ENCODE measurements around the gene NMB.

Gene NMB

DNA sequence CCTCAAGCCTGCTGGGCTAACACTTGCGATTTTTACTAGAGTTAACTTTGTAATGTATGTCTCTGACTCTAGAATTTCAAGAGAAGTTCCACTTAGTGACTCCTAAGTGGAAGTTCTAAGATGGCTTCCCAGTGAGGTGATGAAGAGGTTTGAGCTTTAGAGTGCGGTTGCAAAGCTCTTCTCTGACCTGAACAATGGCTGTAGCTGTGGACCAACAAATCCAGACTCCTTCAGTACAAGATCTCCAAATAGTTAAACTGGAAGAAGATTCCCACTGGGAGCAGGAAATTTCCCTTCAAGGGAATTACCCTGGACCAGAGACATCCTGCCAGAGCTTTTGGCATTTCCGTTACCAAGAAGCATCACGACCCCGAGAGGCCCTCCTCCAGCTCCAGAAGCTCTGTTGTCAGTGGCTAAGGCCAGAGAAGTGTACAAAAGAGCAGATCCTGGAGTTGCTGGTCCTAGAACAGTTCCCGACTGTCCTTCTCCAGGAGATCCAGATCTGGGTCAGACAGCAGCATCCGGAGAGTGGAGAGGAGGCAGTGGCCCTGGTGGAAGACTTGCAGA, 26.2 kb downstream of the NMB start (continued):
- TF ChIP-seq, protein P1, sequence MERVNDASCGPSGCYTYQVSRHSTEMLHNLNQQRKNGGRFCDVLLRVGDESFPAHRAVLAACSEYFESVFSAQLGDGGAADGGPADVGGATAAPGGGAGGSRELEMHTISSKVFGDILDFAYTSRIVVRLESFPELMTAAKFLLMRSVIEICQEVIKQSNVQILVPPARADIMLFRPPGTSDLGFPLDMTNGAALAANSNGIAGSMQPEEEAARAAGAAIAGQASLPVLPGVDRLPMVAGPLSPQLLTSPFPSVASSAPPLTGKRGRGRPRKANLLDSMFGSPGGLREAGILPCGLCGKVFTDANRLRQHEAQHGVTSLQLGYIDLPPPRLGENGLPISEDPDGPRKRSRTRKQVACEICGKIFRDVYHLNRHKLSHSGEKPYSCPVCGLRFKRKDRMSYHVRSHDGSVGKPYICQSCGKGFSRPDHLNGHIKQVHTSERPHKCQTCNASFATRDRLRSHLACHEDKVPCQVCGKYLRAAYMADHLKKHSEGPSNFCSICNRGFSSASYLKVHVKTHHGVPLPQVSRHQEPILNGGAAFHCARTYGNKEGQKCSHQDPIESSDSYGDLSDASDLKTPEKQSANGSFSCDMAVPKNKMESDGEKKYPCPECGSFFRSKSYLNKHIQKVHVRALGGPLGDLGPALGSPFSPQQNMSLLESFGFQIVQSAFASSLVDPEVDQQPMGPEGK (CRISPR knock-in tag; IDR thresholded peaks at IDR 0.05; ENCODE audit: borderline replicate concordance) = no peak
- TF ChIP-seq TCF4 (CRISPR knock-in tag; IDR thresholded peaks at IDR 0.05; ENCODE audit: borderline replicate concordance) = no peak
- no peak for TF ChIP-seq TOX (CRISPR knock-in tag; IDR thresholded peaks at IDR 0.05; ENCODE audit: borderline replicate concordance)
- TF ChIP-seq ZNF565 (CRISPR knock-in tag; conservative IDR thresholded peaks at IDR 0.05; ENCODE audit: low read depth) = no peak

DNA sequence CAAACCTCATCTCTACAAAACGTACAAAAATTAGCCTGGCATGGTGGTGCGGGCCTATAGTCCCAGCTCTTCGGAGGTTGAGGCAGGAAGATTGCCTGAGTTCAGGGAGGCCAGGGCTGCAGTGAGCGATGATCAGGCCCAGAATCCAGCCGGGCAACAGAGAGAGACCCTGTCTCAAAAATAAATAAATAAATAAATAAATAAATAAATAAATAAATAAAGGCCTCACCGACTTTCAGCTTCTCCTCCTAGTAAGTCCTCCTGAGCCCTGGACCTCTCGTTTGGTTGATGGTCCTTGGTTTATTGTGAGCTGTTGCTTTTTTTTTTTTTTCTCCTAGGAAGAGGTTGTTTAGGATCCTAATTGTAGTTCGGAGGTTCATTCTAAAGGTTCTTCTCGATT, 29.0 kb downstream of the NMB start:
- ATAC-seq = no peak
- no peak for TF ChIP-seq ISL1 (CRISPR knock-in tag; IDR thresholded peaks at IDR 0.05)
- no peak for TF ChIP-seq ZNF565 (CRISPR knock-in tag; conservative IDR thresholded peaks at IDR 0.05; ENCODE audit: low read depth)
- TF ChIP-seq BACH2 (CRISPR knock-in tag; IDR thresholded peaks at IDR 0.05; ENCODE audit: borderline replicate concordance) = no peak
- no peak for TF ChIP-seq RARB (CRISPR knock-in tag; IDR thresholded peaks at IDR 0.05)
- TF ChIP-seq CSDC2 (CRISPR knock-in tag; IDR thresholded peaks at IDR 0.05) = no peak
- no peak for TF ChIP-seq OSR1 (CRISPR knock-in tag; IDR thresholded peaks at IDR 0.05)
- TF ChIP-seq, protein P2, sequence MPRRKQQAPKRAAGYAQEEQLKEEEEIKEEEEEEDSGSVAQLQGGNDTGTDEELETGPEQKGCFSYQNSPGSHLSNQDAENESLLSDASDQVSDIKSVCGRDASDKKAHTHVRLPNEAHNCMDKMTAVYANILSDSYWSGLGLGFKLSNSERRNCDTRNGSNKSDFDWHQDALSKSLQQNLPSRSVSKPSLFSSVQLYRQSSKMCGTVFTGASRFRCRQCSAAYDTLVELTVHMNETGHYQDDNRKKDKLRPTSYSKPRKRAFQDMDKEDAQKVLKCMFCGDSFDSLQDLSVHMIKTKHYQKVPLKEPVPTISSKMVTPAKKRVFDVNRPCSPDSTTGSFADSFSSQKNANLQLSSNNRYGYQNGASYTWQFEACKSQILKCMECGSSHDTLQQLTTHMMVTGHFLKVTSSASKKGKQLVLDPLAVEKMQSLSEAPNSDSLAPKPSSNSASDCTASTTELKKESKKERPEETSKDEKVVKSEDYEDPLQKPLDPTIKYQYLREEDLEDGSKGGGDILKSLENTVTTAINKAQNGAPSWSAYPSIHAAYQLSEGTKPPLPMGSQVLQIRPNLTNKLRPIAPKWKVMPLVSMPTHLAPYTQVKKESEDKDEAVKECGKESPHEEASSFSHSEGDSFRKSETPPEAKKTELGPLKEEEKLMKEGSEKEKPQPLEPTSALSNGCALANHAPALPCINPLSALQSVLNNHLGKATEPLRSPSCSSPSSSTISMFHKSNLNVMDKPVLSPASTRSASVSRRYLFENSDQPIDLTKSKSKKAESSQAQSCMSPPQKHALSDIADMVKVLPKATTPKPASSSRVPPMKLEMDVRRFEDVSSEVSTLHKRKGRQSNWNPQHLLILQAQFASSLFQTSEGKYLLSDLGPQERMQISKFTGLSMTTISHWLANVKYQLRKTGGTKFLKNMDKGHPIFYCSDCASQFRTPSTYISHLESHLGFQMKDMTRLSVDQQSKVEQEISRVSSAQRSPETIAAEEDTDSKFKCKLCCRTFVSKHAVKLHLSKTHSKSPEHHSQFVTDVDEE (CRISPR knock-in tag; IDR thresholded peaks at IDR 0.05) = no peak
- no peak for TF ChIP-seq ESRRG (CRISPR knock-in tag; IDR thresholded peaks at IDR 0.05)
- no peak for TF ChIP-seq ZNF70 (CRISPR knock-in tag; IDR thresholded peaks at IDR 0.05)
- no peak for TF ChIP-seq ZNF8 (CRISPR knock-in tag; IDR thresholded peaks at IDR 0.05)

DNA sequence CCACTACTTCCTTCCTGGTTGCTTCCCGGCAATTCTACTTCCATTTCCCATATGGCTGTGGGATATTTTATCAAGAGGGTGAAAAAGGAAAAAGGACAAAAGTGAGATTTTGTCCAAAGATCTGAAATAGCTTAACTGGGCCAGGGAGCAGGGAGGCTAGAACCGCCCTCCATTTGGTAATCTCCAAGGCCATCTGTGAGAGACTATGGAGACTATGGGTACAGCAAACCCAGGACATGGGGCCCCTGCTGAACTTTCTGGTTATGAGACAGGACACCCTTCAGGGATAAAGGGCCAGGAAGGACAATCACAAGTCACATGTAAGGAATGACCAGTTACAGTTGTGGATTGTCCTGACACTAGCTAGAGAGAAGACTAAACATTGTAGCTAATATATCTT, 32.9 kb downstream of the NMB start:
- no peak for ATAC-seq
- no peak for TF ChIP-seq ZNF70 (CRISPR knock-in tag; IDR thresholded peaks at IDR 0.05)
- no peak for TF ChIP-seq TOX (CRISPR knock-in tag; IDR thresholded peaks at IDR 0.05; ENCODE audit: borderline replicate concordance)
- TF ChIP-seq, protein P3, sequence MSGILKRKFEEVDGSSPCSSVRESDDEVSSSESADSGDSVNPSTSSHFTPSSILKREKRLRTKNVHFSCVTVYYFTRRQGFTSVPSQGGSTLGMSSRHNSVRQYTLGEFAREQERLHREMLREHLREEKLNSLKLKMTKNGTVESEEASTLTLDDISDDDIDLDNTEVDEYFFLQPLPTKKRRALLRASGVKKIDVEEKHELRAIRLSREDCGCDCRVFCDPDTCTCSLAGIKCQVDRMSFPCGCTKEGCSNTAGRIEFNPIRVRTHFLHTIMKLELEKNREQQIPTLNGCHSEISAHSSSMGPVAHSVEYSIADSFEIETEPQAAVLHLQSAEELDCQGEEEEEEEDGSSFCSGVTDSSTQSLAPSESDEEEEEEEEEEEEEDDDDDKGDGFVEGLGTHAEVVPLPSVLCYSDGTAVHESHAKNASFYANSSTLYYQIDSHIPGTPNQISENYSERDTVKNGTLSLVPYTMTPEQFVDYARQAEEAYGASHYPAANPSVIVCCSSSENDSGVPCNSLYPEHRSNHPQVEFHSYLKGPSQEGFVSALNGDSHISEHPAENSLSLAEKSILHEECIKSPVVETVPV (CRISPR knock-in tag; IDR thresholded peaks at IDR 0.05) = no peak
- TF ChIP-seq ZFP3 (CRISPR knock-in tag; IDR thresholded peaks at IDR 0.05) = no peak
- no peak for TF ChIP-seq ZFP30 (CRISPR knock-in tag; IDR thresholded peaks at IDR 0.05)
- no peak for TF ChIP-seq BACH2 (CRISPR knock-in tag; IDR thresholded peaks at IDR 0.05; ENCODE audit: borderline replicate concordance)
- TF ChIP-seq, protein P2 (CRISPR knock-in tag; IDR thresholded peaks at IDR 0.05) = no peak
- no peak for TF ChIP-seq ZNF8 (CRISPR knock-in tag; IDR thresholded peaks at IDR 0.05)
- TF ChIP-seq, protein P1 (CRISPR knock-in tag; IDR thresholded peaks at IDR 0.05; ENCODE audit: borderline replicate concordance) = no peak
- TF ChIP-seq GLIS3 (CRISPR knock-in tag; IDR thresholded peaks at IDR 0.05) = no peak
- no peak for TF ChIP-seq ARNTL (CRISPR knock-in tag; IDR thresholded peaks at IDR 0.05; ENCODE audit: borderline replicate concordance, low read depth)
- no peak for TF ChIP-seq ZNF565 (CRISPR knock-in tag; conservative IDR thresholded peaks at IDR 0.05; ENCODE audit: low read depth)
- TF ChIP-seq, protein P4, sequence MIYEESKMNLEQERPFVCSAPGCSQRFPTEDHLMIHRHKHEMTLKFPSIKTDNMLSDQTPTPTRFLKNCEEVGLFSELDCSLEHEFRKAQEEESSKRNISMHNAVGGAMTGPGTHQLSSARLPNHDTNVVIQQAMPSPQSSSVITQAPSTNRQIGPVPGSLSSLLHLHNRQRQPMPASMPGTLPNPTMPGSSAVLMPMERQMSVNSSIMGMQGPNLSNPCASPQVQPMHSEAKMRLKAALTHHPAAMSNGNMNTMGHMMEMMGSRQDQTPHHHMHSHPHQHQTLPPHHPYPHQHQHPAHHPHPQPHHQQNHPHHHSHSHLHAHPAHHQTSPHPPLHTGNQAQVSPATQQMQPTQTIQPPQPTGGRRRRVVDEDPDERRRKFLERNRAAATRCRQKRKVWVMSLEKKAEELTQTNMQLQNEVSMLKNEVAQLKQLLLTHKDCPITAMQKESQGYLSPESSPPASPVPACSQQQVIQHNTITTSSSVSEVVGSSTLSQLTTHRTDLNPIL (CRISPR knock-in tag; IDR thresholded peaks at IDR 0.05; ENCODE audit: low read depth) = no peak
- TF ChIP-seq OSR1 (CRISPR knock-in tag; IDR thresholded peaks at IDR 0.05) = no peak
- TF ChIP-seq PPARA (CRISPR knock-in tag; IDR thresholded peaks at IDR 0.05; ENCODE audit: borderline replicate concordance) = no peak
- TF ChIP-seq CSDC2 (CRISPR knock-in tag; IDR thresholded peaks at IDR 0.05) = no peak
- TF ChIP-seq SNAI2 (CRISPR knock-in tag; IDR thresholded peaks at IDR 0.05) = no peak
- TF ChIP-seq ZC3H10 (CRISPR knock-in tag; IDR thresholded peaks at IDR 0.05) = no peak
- TF ChIP-seq TCF4 (CRISPR knock-in tag; IDR thresholded peaks at IDR 0.05; ENCODE audit: borderline replicate concordance) = no peak
